Esophagus muscularis mucosa (tissue), 3 donors: Measurements from ENCODE around the gene DCAF11.

Experiments used
- POLR2A ChIP-seq: fragments of 450-650 bp; IDR thresholded peaks from one replicate; pipeline ENCODE4 v1.6.1; 2017; ENCODE audit warnings: antibody characterized with exemption, moderate library complexity, mild to moderate bottlenecking, low read depth
- TF ChIP-seq, protein P1 (sequence below), 3 experiments: fragments of 200-600 bp in 2 of 3; fragments of 450-650 bp in 1 of 3; sonication (generic) in 2 of 3; IDR thresholded peaks; one replicate each; pipeline ENCODE4 v1.5.1; 2017 to 2019; ENCODE audit warnings: antibody characterized with exemption in 3 of 3, mild to moderate bottlenecking in 2 of 3, moderate library complexity in 1 of 3

DNA sequence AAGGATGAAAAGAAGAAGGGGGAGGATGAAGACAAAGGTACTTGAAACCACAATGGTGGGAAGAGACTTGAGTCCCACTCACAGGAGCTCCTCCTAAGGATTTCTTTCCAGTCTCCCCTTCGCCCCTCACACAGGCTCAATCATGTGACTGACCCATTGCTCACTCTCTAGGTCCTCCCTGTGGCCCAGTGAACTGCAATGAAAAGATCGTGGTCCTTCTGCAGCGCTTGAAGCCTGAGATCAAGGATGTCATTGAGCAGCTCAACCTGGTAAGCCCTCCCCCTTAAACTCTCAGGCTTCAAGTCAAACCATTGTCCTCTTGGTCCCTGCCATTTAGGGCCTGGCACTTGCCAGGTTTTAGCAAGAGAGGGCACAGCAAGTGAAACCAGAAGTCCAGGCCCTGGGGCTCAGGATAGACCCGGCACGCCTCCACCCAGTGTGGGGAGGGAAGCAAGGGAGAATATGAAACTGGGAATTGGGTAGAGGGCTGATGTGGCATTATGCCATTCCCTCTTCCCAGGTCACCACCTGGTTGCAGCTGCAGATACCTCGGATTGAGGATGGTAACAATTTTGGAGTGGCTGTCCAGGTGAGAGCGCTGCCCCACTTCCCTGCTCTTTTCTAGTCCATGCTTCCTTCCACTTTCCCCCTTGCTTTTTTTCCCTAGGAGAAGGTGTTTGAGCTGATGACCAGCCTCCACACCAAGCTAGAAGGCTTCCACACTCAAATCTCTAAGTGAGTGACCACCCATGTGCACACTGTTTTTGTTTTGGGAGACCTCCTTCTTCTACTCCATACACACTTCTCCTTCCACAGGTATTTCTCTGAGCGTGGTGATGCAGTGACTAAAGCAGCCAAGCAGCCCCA is 23.2 kb downstream of the DCAF11 start:
- TF ChIP-seq, protein P1, sequence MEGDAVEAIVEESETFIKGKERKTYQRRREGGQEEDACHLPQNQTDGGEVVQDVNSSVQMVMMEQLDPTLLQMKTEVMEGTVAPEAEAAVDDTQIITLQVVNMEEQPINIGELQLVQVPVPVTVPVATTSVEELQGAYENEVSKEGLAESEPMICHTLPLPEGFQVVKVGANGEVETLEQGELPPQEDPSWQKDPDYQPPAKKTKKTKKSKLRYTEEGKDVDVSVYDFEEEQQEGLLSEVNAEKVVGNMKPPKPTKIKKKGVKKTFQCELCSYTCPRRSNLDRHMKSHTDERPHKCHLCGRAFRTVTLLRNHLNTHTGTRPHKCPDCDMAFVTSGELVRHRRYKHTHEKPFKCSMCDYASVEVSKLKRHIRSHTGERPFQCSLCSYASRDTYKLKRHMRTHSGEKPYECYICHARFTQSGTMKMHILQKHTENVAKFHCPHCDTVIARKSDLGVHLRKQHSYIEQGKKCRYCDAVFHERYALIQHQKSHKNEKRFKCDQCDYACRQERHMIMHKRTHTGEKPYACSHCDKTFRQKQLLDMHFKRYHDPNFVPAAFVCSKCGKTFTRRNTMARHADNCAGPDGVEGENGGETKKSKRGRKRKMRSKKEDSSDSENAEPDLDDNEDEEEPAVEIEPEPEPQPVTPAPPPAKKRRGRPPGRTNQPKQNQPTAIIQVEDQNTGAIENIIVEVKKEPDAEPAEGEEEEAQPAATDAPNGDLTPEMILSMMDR (IDR thresholded peaks at IDR 0.05) = no peak
- no peak for TF ChIP-seq POLR2A
